ENCODE data around the gene TGM1. TPM values are rescaled to one million over a fixed set of nuclear protein-coding genes. Genes with fewer than 3 reads are reported as not detected.
A peak's percentile ranks its signal among the peaks of the same experiment; 100 is the strongest.

Gene TGM1
- total RNA-seq: 0.40 and 0.74 TPM in 2 replicates

DNA sequence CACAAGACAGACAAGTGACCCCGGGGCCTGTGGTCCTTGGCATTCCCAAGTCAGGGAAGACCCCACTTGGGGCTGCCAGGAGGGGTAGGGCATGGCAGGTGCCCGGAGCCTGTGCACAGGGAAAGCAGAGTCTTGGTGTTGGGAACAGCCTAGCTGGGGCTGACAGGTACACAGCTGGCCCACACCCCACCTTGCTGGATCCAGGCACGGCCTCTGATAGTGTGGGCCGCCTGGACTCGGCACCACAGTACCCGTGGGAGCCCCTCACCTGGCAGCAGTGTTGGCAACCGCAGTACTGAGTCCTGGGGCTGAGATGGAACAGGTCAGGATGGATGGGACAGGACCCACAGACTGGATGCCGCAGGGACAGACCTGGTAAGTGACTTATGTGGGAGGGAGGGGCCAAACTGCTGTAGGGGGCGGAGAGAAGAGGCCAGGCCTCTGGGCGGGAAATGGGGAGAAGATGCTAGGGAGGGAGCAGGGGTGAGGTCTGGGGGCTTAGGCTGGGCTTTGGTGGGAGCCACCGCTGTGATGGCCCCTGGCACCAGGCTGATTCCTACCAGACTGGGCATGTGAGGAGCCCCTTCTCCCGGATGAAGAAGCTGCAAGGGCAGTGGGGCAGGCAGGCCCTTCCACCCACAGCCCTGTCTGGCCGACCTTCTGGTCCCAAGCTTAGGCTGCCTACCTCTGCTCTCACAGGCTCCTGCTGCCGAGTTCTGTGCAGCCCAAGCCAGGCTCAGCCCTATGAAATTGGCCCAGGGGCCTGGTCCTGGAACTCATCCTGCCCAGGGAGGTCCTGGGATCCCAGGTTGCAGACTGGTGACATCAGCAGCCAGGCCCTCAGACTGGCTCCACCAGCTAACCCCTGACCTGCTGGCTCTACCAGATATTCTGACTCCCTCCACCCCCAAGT, at the start of gene TGM1:
Gene TGM1 (minus strand): TSS at position 357 of the 913 bp plus-strand sequence. CDS start 825 bp downstream, outside the sequence.
- no peak for DNase-seq (ENCODE audit: low read depth, low spot score)

DNA sequence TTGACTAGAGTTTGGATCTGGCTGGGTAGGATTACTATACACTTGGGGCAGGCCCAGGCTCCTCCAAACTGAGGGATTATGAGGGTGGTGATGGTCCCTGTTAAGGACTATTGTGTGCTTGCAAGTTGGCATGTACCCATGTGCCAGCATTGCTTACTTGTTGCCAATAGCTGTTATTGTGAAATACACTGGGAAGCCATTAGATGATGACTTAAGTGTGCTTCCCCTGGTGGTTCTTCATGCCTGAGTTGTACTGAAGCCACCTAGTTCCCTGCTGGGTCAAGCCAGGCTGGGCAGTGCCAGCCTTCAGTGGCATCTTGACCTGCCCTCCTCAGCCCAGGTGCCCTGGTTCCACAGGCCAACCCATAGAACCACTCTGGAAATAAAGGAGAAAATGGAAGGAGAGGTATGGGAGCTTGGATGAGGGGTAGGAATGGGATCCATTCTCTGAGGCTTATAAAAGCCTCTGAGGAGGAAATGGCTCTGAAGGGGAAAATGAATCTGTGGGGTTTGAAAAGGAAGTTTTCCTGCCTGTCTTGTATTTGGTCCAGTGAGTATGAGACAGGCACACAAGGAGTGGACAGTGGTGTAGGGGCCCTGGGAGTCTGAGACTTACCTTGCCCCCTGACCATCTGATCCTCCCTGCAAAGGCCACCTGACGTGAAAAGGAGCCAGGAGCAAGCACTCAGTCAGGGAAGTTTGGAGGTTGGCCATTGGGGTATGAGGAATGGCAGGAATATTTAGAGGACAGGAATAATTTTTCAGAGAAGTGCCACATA, 49.0 kb upstream of the TGM1 start:
- DNase-seq (ENCODE audit: low read depth, low spot score): no peak

DNA sequence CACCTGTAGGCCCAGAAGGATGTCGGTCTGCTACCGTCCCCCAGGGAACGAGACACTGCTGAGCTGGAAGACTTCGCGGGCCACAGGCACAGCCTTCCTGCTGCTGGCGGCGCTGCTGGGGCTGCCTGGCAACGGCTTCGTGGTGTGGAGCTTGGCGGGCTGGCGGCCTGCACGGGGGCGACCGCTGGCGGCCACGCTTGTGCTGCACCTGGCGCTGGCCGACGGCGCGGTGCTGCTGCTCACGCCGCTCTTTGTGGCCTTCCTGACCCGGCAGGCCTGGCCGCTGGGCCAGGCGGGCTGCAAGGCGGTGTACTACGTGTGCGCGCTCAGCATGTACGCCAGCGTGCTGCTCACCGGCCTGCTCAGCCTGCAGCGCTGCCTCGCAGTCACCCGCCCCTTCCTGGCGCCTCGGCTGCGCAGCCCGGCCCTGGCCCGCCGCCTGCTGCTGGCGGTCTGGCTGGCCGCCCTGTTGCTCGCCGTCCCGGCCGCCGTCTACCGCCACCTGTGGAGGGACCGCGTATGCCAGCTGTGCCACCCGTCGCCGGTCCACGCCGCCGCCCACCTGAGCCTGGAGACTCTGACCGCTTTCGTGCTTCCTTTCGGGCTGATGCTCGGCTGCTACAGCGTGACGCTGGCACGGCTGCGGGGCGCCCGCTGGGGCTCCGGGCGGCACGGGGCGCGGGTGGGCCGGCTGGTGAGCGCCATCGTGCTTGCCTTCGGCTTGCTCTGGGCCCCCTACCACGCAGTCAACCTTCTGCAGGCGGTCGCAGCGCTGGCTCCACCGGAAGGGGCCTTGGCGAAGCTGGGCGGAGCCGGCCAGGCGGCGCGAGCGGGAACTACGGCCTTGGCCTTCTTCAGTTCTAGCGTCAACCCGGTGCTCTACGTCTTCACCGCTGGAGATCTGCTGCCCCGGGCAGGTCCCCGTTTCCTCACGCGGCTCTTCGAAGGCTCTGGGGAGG, 47.9 kb upstream of the TGM1 start, which contains the start of gene LTB4R:
Gene LTB4R (plus strand): TSS at position 857 of the 959 bp plus-strand sequence. CDS start 4,150 bp downstream, outside the sequence.
- peak; percentile 53 for DNase-seq (ENCODE audit: low read depth, low spot score)

DNA sequence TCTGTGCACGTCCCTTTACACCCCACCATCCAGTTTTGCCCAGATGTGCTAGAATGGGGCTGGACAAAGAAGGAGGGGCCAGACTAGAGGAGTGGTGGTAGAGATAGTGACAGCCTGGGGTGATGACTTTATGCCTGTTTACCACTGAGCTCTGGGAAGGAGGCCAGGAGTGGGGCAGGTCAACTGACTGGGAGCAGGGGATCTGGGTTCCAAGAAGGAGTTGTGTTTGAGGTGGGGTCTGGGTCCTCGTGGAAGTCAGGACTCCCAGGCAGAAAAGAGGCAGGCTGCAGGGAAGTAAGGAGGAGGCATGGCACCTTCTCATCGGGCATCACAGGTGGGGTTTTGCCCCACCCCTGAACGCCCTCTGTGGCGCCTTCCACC, 47.3 kb upstream of the TGM1 start:
- no peak for DNase-seq (ENCODE audit: low read depth, low spot score)

DNA sequence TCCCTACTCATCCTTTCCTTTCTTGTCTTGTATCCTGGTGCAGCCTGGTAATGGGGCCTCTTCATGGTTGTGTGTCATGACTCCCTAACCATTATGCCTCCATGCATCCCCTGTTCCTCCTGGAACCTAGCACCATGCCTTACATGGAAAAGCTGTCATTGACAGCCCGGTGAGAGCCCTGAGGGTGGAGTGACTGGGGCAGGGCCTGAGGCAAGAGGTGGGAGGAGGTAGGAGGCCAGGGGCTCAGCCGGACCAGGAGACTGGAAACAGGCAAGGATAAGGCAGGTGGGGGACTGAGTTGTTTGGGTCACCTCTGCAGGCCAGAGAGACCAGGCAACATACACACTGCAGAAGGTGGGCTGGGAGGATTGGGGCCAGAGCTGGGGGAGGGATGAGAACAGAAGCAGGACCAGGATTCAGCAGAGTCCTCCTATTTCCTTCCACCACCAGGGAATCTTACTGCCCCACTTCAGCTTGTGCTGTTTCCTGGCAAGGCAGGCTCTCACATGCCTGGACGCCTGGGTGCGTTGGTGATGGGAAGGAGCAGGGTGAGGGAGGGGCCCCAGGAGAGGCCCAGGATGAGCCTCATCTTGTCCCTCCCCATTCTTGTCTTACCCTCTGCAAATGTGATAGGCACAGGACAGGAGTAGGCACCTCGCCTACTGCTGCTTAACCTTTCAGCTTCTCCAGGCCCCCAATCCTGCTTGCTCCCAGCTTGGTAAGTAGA, 46.7 kb upstream of the TGM1 start, which contains the start of gene LTB4R2:
Gene LTB4R2 (plus strand): TSS at position 603 of the 727 bp plus-strand sequence. CDS start 525 bp downstream, outside the sequence.
- no peak for DNase-seq (ENCODE audit: low read depth, low spot score)

DNA sequence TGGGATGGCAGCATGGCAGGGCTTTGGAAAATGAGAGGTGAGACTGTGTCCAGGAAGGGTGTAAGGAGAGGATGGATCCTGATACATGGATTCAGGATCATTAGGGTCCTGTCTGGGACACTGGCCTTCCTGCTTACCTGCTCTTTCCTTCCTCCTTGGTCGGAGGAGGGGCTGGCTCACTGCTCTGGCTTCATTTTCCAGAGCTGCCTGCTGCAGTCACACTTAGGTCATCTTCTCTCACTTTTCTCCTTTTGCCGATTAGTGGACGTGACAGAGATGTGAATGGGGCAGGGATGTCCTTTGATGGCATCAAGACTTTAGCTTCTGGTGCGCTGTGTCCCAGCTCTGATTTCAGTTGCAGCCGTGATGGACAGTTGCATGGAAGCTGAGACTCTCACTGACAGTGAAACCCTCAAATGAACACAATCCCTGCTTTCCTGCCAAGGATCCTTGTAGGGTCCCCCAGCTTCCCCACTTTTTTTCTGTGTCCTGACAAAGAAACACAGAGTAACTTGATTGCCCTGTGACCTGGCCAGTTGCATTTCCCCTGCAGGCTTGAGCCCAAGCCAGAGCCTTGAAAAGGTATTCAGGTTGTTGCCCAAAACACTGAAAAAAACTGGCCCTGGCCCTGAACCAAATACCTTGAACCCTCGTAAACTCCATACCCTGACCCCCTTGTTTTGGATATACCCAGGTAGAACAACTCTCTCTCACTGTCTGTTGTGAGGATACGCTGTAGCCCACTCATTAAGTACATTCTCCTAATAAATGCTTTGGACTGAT, 45.6 kb upstream of the TGM1 start:
- no peak for DNase-seq (ENCODE audit: low read depth, low spot score)

DNA sequence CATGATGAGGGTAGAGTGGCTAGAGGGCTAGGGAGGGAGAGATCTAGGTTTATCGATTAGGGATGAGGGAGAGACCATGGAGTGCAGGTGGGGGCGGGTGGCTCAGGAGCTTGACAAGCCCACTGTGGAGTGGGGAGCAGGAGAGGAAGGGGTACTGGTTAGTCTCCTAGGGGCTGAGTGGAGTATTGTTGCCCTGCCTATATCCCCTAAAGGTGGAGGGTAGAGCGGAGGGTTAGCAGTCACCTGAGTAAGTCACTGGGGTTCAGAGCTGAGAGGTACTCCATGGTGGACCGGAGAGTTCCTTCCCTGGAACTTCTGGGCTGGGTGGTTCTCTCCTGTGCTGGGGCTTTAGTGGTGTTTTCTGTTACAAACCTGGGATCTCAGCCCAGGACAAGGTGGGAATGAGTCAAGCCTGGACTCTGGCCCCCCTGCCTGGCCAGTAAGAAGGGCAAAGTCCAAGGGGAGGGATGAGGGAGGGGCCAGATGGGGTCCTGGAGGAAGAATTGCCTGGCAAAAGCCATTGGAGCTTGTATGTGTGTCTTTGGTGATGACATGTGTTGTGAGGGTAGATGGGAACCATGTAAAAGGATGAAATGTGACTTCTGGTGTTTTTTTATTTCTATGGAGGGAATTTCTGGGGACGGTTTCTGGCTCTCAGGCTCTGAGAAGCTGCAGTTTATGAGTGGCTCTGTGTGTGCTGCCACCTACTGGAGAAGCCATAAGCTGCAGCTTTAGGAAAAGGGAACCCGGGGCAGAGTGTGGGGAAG, 44.8 kb upstream of the TGM1 start, which contains the start of gene CIDEB:
Gene CIDEB (minus strand): TSS at position 403 of the 767 bp plus-strand sequence. CDS start 119 bp downstream, at position 284.
- DNase-seq (ENCODE audit: low read depth, low spot score): no peak

DNA sequence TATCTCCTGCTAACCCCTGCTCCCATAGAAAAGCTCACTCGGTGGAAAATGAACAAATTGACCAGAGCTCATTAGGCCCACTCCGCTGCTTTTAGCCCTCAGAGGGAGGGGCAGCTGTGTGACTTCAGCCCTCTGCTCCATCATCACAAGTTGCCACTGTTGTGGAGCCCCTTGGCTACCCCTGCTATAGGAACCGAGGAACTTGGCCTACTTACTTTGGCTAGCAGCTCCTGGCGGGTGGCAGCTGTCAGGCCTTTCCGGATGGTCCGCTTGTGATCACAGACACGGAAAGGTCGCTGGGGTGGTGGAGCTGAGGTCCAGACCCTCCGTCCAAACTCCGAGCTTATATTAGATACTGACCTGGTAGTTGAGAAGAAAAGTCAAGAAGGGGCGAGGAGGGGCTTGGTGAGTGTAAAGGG, 44.2 kb upstream of the TGM1 start:
- DNase-seq (ENCODE audit: low read depth, low spot score): no peak

DNA sequence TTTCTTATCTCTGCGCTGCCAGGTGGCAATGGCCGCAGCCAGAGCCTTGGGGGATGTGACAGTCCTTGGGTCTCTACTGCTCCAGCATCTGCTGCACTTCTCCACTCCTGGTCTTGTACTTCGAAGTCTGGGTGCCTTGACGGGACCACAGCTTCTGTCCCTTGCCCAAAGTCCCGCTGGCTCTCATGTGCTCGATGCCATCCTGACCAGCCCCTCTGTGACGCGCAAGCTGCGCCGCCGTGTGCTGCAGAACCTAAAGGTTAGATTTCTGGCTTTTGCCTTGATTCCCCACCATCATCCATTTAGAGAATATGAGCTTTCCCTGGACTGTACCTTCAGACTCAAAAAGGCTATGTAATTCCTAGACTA, 41.0 kb upstream of the TGM1 start:
- no peak for DNase-seq (ENCODE audit: low read depth, low spot score)

DNA sequence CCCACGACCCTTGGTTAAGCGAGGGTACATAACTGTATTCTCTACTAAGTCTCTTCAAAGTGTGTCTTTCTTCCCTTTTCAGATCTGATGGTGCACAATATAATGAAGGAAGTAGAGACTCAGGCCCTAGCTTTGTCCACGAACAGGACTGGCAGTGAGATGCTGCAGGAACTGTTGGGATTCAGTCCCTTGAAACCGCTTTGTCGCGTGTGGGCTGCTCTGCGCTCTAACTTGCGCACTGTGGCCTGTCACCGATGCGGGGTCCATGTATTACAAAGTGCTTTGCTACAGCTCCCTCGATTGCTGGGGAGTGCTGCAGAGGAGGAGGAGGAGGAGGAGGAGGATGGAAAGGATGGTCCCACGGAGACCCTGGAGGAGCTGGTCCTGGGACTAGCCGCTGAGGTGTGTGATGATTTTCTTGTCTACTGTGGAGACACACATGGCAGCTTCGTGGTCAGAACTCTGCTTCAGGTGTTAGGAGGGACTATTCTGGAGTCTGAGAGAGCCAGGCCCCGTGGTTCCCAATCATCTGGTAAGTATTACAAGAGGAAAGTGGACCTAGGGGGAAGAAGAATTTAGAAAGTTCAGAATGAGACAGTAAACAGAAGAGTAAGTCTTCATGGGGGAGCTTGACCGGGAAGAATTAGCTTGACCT, 37.5 kb upstream of the TGM1 start:
- DNase-seq (ENCODE audit: low read depth, low spot score): no peak

DNA sequence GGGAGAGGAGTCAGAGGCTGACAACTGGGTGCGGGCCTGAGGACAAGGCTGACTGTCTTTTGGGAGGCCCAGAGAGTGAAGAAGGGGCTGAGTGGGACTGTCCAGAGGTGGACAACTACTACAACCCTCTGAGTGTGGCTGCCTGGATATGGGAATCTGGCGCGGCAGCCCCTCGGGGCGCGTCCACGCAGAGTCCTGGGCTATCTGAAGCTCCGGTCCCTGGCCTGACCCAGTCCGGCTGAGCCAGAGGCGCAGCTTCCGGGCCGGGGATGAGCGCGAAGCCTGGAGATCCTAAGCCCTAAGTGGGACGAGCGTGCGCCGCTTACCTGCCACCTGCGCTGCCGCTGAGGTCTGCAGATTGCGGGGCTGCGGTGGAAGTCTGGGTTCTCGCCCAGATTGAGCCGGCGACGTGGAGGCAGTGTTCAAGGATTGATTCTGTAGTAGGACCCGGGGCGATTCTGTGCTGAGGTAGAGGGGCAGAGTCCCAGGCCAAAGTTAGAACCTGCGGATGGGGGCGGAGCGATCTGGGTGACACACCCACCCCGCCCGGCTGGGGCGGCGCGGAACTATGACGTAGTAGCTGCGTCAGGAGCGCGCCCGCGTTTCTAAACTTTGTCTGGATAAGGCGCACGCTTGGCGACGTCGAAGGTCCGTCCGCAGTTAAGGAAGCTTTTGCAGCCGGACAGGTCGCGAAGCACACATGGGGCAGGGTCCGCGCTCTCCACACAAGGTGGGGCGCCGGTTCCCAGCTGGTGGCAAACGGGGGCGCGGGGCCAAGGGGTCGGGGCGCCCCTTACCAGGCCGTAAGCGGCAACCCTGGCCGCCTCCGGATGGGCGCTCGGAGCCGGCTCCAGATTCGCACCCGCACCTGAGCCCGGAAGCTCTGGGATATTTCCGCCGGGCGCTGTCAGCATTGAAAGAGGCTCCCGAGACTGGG, 36.5 kb upstream of the TGM1 start, which contains the start of the genes DHRS1 and NOP9:
Gene DHRS1 (minus strand): TSS at position 526 of the 937 bp plus-strand sequence. CDS start 674 bp downstream, outside the sequence.
Gene NOP9 (plus strand): TSS at position 596 of the 937 bp plus-strand sequence. CDS start 105 bp downstream, at position 701.
- DNase-seq (ENCODE audit: low read depth, low spot score): peak; percentile 59

DNA sequence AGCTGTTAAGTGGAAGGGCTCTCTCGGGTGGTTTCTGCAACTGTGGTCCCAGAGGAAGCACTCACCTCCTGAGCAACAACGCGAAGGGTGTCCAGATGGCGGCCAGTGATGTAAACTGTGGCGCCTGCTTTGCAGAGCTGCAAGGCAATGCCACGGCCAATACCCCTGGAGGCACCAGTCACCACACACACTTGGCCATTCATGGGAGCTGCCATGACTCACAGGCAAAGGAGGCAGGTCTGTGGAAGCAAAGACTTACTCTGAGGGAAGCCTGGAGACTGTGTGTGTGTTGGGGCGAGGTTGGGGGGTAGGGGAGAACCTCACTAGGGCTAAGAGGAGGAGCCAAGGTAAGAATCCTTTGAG, 35.9 kb upstream of the TGM1 start:
- DNase-seq (ENCODE audit: low read depth, low spot score): no peak

DNA sequence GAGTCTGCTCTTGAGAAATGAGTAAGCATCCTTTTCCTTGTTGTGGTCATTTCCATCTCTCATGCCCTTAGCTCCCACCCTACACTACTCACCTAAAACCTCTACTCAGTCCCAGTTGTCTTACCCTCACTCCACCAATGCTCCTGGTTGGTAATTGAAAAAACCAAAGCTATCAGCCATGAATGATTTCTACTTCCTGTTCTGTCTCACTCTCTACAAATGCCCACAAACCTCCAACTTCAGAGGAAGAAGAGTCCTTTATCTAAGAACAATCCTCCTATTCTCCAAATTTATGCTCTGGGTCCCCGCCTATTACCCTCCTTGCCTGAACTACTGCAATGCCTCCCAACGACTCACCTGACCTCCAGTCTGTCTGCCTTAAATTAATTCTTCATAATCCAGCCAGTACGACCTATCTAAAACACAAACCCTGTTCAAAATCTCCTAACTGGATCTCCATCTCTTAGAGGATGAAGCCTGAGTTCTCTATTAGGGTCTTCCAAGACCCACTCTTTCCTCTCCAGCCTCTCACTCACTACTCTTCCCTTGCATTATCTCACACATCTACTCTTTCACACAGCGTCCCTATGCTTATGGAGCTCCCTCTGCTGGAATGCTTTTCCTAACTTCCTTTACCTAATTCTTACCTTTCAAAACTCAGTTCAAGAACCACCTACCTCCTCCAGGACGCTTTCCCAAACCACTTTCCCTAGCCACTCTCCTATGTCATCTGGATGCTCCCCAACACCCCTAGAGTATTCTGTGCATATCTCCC, 34.4 kb upstream of the TGM1 start:
- DNase-seq (ENCODE audit: low read depth, low spot score): no peak

DNA sequence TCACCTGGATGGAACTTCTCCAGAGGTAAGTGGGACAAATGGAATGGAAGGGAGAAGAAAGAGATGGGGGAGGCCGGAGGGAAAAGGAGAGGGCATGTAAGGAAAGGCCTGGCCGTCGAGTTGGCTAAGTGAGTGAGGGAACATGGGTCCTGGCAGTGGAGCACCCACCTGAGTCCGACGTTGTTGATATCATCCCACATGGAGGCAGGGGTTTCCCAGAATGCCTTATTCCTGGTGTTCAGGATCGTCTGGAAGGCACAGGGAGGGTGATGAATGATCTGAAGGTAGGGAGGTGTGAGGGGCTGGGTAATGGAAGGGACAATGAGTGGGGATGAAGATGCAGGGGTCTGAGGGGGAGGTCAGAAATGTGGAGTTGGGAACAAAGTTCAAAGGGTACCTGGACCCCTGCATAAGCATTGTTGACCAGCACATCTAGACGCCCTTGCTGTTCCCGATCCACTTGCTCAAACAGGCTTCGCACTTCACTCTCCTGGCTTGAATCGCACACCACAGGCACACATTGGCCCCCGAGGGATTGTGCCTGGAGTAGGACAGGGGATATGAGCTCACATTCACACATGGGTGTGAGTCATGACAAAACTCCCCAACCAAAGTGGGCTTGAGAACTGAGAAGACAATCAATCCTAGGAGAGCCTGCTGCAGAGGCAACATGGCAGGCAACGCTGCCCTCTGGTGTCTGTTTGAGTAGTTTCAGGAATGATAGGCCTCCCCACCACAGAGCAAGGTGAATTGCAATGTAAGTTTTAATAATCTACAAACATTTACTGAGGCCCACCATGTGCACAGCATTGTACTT, 33.6 kb upstream of the TGM1 start:
- DNase-seq (ENCODE audit: low read depth, low spot score): peak; percentile 89

DNA sequence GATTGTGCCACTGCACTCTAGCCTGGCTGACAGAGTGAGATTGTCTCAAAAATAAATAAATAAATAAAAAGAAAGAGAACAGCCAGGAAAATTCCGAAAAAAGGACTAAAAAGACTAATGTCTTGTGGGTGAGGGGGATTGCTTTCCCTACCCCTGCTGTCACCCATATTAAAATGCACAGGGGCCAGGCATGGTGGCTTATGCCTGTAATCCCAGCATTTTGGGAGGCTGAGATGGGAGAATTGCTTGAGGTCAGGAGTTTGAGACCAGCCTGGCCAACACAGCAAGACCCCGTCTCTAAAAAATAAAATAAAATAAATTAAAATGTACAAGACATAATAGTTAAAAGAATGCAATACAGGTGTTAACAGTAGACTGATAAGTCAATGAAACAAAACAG, 30.5 kb upstream of the TGM1 start:
- no peak for DNase-seq (ENCODE audit: low read depth, low spot score)
